ENCODE data around the gene KCNK10. TPM values are rescaled to one million over a fixed set of nuclear protein-coding genes. Genes with fewer than 3 reads are reported as not detected.

Gene KCNK10
- total RNA-seq, 2 experiments from 2014 or later, result 0.68 to 0.73 TPM

- H3K4me2 ChIP-seq (ENCODE audit: low read length), result peak overlapping the region; percentile 91
- no peaks in the 10 kb centered on the region for H3K36me3 ChIP-seq (ENCODE audit: insufficient read depth, low read length)
- CTCF ChIA-PET (ENCODE audit: unreplicated experiment), result no interaction called here
- intact Hi-C loops (cut with micrococcal nuclease; ENCODE audit: unreplicated experiment), result loop anchor here (5.0 kb wide), 1 partner anchor 63 kb away; the partner anchor contains the start of gene SPATA7
- no peaks in the 10 kb centered on the region for H3K9me3 ChIP-seq (ENCODE audit: low read length)
- no peak overlapping the region for H3K27ac ChIP-seq (ENCODE audit: low read depth, low read length, poor library complexity, severe bottlenecking)
- peaks cover 9% of the 10 kb centered on the region for H3K4me1 ChIP-seq (ENCODE audit: insufficient read depth, low read length, poor library complexity, severe bottlenecking)
- no peak overlapping the region for H3K4me3 ChIP-seq (ENCODE audit: low read depth, low read length, poor library complexity, severe bottlenecking)
- TF ChIP-seq EZH2phosphoT487 (IDR thresholded peaks at IDR 0.05; ENCODE audit: borderline replicate concordance, low read depth, low read length), result no peak
- TF ChIP-seq CTCF (conservative IDR thresholded peaks at IDR 0.05; ENCODE audit: low read length), result no peak
- no peaks in the 10 kb centered on the region for H3K9me2 ChIP-seq (ENCODE audit: insufficient read depth, low read length)
- BruUV-seq (replicated peaks), result no TSS peak
- no peaks in the 10 kb centered on the region for H3K79me2 ChIP-seq (ENCODE audit: insufficient read depth, low read depth, low read length)
- POLR2A ChIA-PET, result interaction anchor here (0.5 to 1.2 kb wide), 3 partner anchors 21 to 455 kb away, joined by 3 to 4 read pairs (median 3); partner anchors contain the start of gene GPR65
- H4K20me1 ChIP-seq (ENCODE audit: insufficient read depth, low read length), result no peaks in the 10 kb centered on the region
- no peak for DNase-seq (ENCODE audit: low spot score)
- H2AFZ ChIP-seq (ENCODE audit: low read length), result no peak overlapping the region; the same call in 1 of the 2 replicates
Measured at GRCh38 chr14:88324491-88324890, 1.4 kb upstream of the KCNK10 start.

GRCh38 chr14:88323523-88324199 lies 592 bp upstream of the KCNK10 start:
- Histone ChIP-seq H3K79me2 (ENCODE audit: insufficient read depth, low read depth, low read length) (no peaks in the 10 kb centered on the region), H3K4me3 (ENCODE audit: low read depth, low read length, poor library complexity, severe bottlenecking) (peak overlapping the region; percentile 74), H2AFZ (ENCODE audit: low read length) (peak overlapping the region; percentile 91), H3K9me3 (ENCODE audit: low read length) (no peaks in the 10 kb centered on the region), H3K4me1 (ENCODE audit: insufficient read depth, low read length, poor library complexity, severe bottlenecking) (peaks cover 9% of the 10 kb centered on the region), H3K27ac (ENCODE audit: low read depth, low read length, poor library complexity, severe bottlenecking) (no peak overlapping the region), H3K36me3 (ENCODE audit: insufficient read depth, low read length) (no peaks in the 10 kb centered on the region), H3K9me2 (ENCODE audit: insufficient read depth, low read length) (no peaks in the 10 kb centered on the region), H3K4me2 (ENCODE audit: low read length) (peak overlapping the region; percentile 91), H4K20me1 (ENCODE audit: insufficient read depth, low read length) (no peaks in the 10 kb centered on the region)
- CTCF ChIA-PET (ENCODE audit: unreplicated experiment), result no interaction called here
- peak; percentile 84 for DNase-seq (ENCODE audit: low spot score)
- TF ChIP-seq CTCF (conservative IDR thresholded peaks at IDR 0.05; ENCODE audit: low read length) (no peak), EZH2phosphoT487 (IDR thresholded peaks at IDR 0.05; ENCODE audit: borderline replicate concordance, low read depth, low read length) (no peak)
- intact Hi-C loops (cut with micrococcal nuclease; ENCODE audit: unreplicated experiment), result loop anchor here (5.0 kb wide), 1 partner anchor 64 kb away; the partner anchor contains the start of gene SPATA7
- BruUV-seq (replicated peaks), result no TSS peak
- POLR2A ChIA-PET, result interaction anchor here (0.5 to 1.2 kb wide), 4 partner anchors 22 to 456 kb away, joined by 3 to 4 read pairs (median 4); partner anchors contain the start of gene GPR65

- Histone ChIP-seq H3K4me1 (ENCODE audit: insufficient read depth, low read length, poor library complexity, severe bottlenecking) (peaks cover 9% of the 10 kb centered on the region), H3K4me2 (ENCODE audit: low read length) (peak overlapping the region; percentile 91), H3K36me3 (ENCODE audit: insufficient read depth, low read length) (no peaks in the 10 kb centered on the region), H3K9me2 (ENCODE audit: insufficient read depth, low read length) (no peaks in the 10 kb centered on the region), H3K9me3 (ENCODE audit: low read length) (no peaks in the 10 kb centered on the region), H3K27ac (ENCODE audit: low read depth, low read length, poor library complexity, severe bottlenecking) (no peak overlapping the region), H2AFZ (ENCODE audit: low read length) (peak overlapping the region; percentile 91), H3K79me2 (ENCODE audit: insufficient read depth, low read depth, low read length) (no peaks in the 10 kb centered on the region), H3K4me3 (ENCODE audit: low read depth, low read length, poor library complexity, severe bottlenecking) (peak overlapping the region; percentile 74), H4K20me1 (ENCODE audit: insufficient read depth, low read length) (no peaks in the 10 kb centered on the region)
- ChIA-PET CTCF (ENCODE audit: unreplicated experiment) (no interaction called here), POLR2A (no interaction called here)
- no peak for TF ChIP-seq CTCF (conservative IDR thresholded peaks at IDR 0.05; ENCODE audit: low read length)
- TF ChIP-seq EZH2phosphoT487 (IDR thresholded peaks at IDR 0.05; ENCODE audit: borderline replicate concordance, low read depth, low read length), result no peak
- DNase-seq (ENCODE audit: low spot score), result no peak
- BruUV-seq (replicated peaks), result no TSS peak
- intact Hi-C loops (cut with micrococcal nuclease; ENCODE audit: unreplicated experiment), result loop anchor here (5.0 kb wide), 1 partner anchor 65 kb away; the partner anchor contains the start of gene SPATA7
Measured at GRCh38 chr14:88322504-88323085, 474 bp downstream of the KCNK10 start.

Measured in OCI-LY7 (cell line).